ENCODE results near the gene TAF1D. TPM values are rescaled to one million over a fixed set of nuclear protein-coding genes. Genes with fewer than 3 reads are reported as not detected.
A peak's percentile ranks its signal among the peaks of the same experiment; 100 is the strongest.

TAF1D gene
- total RNA-seq, 1 experiment from 2014 or later = 272 TPM

DNA sequence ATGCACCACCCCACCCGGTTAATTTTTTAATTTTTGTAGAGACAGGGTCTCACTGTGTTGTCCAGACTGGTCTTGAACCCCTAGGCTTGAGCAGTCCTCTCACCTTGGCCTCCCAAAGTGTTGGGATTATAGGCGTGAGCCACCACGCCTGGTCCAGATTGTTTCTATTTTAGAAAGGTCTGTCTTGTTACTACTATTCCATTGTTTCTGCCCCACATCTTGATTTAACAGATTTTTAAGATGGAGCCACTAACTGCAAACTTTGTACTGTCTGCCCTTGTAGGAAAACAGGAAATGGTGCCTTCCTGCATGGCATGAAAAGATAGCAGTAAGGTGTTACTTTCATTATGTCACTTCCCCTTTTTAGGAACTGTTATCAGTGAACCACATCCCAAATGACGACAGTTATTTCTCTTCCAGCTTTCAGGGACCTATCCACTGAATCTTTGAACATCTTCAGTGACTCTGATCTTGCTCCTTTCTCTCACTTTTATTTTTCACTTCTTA lies 23.2 kb downstream of the TAF1D start:
- DNase-seq = no peak
- Histone ChIP-seq H2AK5ac (ENCODE audit: insufficient read length, low read length) (no peak overlapping the region), H3K56ac (ENCODE audit: insufficient read length, low read depth, low read length) (no peak overlapping the region), H4K5ac (ENCODE audit: insufficient read length, low read depth, low read length) (no peak overlapping the region), H2BK5ac (ENCODE audit: insufficient read length, low read length) (no peak overlapping the region), H4K91ac (ENCODE audit: insufficient read length, low read depth, low read length) (no peak overlapping the region), H3T11ph (ENCODE audit: low read length) (no peak overlapping the region), H3K18ac (ENCODE audit: insufficient read length, low read depth, low read length) (no peak overlapping the region), H3K79me1 (ENCODE audit: insufficient read depth, low read depth, low read length, poor library complexity, severe bottlenecking) (no peaks in the 10 kb centered on the region), H2AFZ (ENCODE audit: low read length) (no peak overlapping the region), H3K14ac (ENCODE audit: insufficient read depth, low read length) (no peak overlapping the region), H3K4ac (ENCODE audit: low read depth, low read length) (no peak overlapping the region), H2BK15ac (ENCODE audit: low read depth, low read length) (no peak overlapping the region), H3K79me2 (ENCODE audit: insufficient read depth, low read length) (no peaks in the 10 kb centered on the region), H3K27ac (ENCODE audit: insufficient read length, low read depth, low read length) (no peak overlapping the region), H2BK20ac (ENCODE audit: low read depth, low read length, poor library complexity, severe bottlenecking) (no peak overlapping the region), H3K23me2 (ENCODE audit: insufficient read length, low read depth, low read length, poor library complexity, severe bottlenecking) (no peaks in the 10 kb centered on the region), H3K4me2 (ENCODE audit: insufficient read depth, insufficient read length, low read length) (no peak overlapping the region), H3K9ac (ENCODE audit: extremely low read depth, insufficient read length, low read length) (no peak overlapping the region), H2BK12ac (ENCODE audit: insufficient read length, low read depth, low read length) (no peak overlapping the region), H2BK120ac (ENCODE audit: low read depth, low read length, poor library complexity, severe bottlenecking) (no peak overlapping the region), H4K8ac (replicated peaks; ENCODE audit: insufficient read length, low read depth, low read length) (no peak overlapping the region), H4K20me1 (ENCODE audit: control insufficient read depth, insufficient read depth, insufficient read length) (no peaks in the 10 kb centered on the region), H3K4me1 (ENCODE audit: insufficient read depth, low read length) (no peaks in the 10 kb centered on the region), H3K27me3 (ENCODE audit: insufficient read depth, low read length) (no peaks in the 10 kb centered on the region), H3K9me3 (ENCODE audit: control insufficient read depth, low read depth, low read length) (no peaks in the 10 kb centered on the region), H3K23ac (ENCODE audit: insufficient read length, low read depth, low read length) (no peak overlapping the region)
- H3K27ac Mint-ChIP-seq = peak overlapping the region in 1 of 3 experiments; percentile 48; a peak in 1 of 7 replicates
- no peaks in the 10 kb centered on the region for H3K27me3 Mint-ChIP-seq (ENCODE audit: low read depth)
- TF ChIP-seq, protein P1, sequence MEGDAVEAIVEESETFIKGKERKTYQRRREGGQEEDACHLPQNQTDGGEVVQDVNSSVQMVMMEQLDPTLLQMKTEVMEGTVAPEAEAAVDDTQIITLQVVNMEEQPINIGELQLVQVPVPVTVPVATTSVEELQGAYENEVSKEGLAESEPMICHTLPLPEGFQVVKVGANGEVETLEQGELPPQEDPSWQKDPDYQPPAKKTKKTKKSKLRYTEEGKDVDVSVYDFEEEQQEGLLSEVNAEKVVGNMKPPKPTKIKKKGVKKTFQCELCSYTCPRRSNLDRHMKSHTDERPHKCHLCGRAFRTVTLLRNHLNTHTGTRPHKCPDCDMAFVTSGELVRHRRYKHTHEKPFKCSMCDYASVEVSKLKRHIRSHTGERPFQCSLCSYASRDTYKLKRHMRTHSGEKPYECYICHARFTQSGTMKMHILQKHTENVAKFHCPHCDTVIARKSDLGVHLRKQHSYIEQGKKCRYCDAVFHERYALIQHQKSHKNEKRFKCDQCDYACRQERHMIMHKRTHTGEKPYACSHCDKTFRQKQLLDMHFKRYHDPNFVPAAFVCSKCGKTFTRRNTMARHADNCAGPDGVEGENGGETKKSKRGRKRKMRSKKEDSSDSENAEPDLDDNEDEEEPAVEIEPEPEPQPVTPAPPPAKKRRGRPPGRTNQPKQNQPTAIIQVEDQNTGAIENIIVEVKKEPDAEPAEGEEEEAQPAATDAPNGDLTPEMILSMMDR (conservative IDR thresholded peaks at IDR 0.05) = no peak
- H3K9me3 Mint-ChIP-seq = no peaks in the 10 kb centered on the region
- peaks cover 16 to 20% of the 10 kb centered on the region in 2 experiments for H3K4me1 Mint-ChIP-seq
- peaks cover 30 to 63% (median 59%) of the 10 kb centered on the region in 3 experiments for H3K36me3 Mint-ChIP-seq (ENCODE audit: insufficient read depth in 1 of 3, low read depth in 3 of 3)
- H3K4me3 Mint-ChIP-seq = no peak overlapping the region
- WGBS (ENCODE audit: extremely low coverage, insufficient read length, low lambda C conversion rate) = no CpG with 5 or more reads among the region's 4 CpGs
